ENCODE results near the gene DHX57.
A peak's percentile ranks its signal among the peaks of the same experiment; 100 is the strongest.

The DHX57 gene

DNA sequence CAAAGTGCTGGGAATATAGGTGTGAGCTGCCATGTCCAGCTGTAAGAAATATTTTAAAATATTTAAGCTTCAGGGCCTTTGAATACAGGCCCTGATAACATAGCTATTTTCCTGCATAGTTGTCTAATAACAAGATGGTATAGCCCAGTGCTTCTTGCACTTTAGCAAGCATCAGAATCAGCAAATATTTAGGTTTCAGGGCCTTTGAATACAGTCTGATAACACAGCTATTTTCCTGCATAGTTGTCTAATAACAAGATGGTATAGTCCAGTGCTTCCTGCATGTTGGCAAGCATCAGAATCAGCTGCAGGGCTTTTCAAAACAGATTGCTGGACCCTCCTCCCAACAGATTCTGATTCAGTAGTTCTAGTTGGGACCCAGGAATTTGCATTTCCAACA lies 92.1 kb downstream of the DHX57 start:
- Histone ChIP-seq H3K4me1 (ENCODE audit: low read length) (no peaks in the 10 kb centered on the region), H4K20me1 (ENCODE audit: insufficient read depth, low read length) (no peaks in the 10 kb centered on the region), H3K4me3 (ENCODE audit: low read length) (no peak overlapping the region), H3K36me3 (replicated peaks; ENCODE audit: insufficient read depth, low read length) (no peaks in the 10 kb centered on the region), H3K9me3 (replicated peaks; ENCODE audit: insufficient read depth, low read length) (no peaks in the 10 kb centered on the region), H3K79me2 (ENCODE audit: low read length) (peaks cover 7% of the 10 kb centered on the region), H3K9ac (ENCODE audit: low read length) (no peak overlapping the region), H3F3A (ENCODE audit: insufficient read depth, low read length) (no peaks in the 10 kb centered on the region; the same call in 1 of the 2 replicates), H3K4me2 (ENCODE audit: low read depth, low read length) (no peak overlapping the region), H3K9me2 (replicated peaks; ENCODE audit: insufficient read depth, low read length) (no peaks in the 10 kb centered on the region), H3K27me3 (replicated peaks; ENCODE audit: insufficient read depth, low read length) (no peaks in the 10 kb centered on the region), H3K27ac (ENCODE audit: low read length) (no peak overlapping the region), H2AFZ (ENCODE audit: low read length) (no peak overlapping the region)
- TF ChIP-seq, protein P1, sequence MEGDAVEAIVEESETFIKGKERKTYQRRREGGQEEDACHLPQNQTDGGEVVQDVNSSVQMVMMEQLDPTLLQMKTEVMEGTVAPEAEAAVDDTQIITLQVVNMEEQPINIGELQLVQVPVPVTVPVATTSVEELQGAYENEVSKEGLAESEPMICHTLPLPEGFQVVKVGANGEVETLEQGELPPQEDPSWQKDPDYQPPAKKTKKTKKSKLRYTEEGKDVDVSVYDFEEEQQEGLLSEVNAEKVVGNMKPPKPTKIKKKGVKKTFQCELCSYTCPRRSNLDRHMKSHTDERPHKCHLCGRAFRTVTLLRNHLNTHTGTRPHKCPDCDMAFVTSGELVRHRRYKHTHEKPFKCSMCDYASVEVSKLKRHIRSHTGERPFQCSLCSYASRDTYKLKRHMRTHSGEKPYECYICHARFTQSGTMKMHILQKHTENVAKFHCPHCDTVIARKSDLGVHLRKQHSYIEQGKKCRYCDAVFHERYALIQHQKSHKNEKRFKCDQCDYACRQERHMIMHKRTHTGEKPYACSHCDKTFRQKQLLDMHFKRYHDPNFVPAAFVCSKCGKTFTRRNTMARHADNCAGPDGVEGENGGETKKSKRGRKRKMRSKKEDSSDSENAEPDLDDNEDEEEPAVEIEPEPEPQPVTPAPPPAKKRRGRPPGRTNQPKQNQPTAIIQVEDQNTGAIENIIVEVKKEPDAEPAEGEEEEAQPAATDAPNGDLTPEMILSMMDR (IDR thresholded peaks at IDR 0.05; ENCODE audit: low read length), result no peak
- TF ChIP-seq EZH2 (optimal IDR thresholded peaks at IDR 0.05; ENCODE audit: low read depth, low read length) (no peak), EZH2phosphoT487 (IDR thresholded peaks at IDR 0.05; ENCODE audit: low read length) (no peak)
- DNase-seq, result no peak

DNA sequence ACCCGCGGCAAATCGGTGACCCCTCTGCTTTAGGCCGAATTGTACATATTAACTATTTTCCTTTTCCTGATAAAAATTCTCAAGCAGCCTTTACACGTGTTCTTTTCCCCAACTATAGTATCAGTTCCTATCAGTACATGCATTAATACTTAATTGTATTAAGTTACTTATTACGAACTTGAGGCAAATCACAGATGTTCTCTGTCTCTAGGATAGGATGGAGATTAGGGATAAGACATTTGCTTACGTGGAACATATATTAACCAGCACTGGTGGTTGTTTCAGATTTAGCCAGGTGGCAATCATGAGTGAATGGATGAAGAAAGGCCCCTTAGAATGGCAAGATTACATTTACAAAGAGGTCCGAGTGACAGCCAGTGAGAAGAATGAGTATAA lies 97.0 kb downstream of the DHX57 start:
- Histone ChIP-seq H3K9me2 (replicated peaks; ENCODE audit: insufficient read depth, low read length) (no peaks in the 10 kb centered on the region), H3K9me3 (replicated peaks; ENCODE audit: insufficient read depth, low read length) (no peaks in the 10 kb centered on the region), H3K36me3 (replicated peaks; ENCODE audit: insufficient read depth, low read length) (no peaks in the 10 kb centered on the region), H3F3A (ENCODE audit: insufficient read depth, low read length) (no peaks in the 10 kb centered on the region), H2AFZ (ENCODE audit: low read length) (peak overlapping the region; percentile 69), H4K20me1 (ENCODE audit: insufficient read depth, low read length) (no peaks in the 10 kb centered on the region), H3K4me3 (ENCODE audit: low read length) (peak overlapping the region; percentile 77), H3K27me3 (replicated peaks; ENCODE audit: insufficient read depth, low read length) (no peaks in the 10 kb centered on the region), H3K4me2 (ENCODE audit: low read depth, low read length) (peak overlapping the region; percentile 69), H3K79me2 (ENCODE audit: low read length) (peaks cover 13% of the 10 kb centered on the region), H3K9ac (ENCODE audit: low read length) (peak overlapping the region; percentile 67), H3K4me1 (ENCODE audit: low read length) (no peaks in the 10 kb centered on the region), H3K27ac (ENCODE audit: low read length) (no peak overlapping the region)
- TF ChIP-seq EZH2 (optimal IDR thresholded peaks at IDR 0.05; ENCODE audit: low read depth, low read length) (no peak), EZH2phosphoT487 (IDR thresholded peaks at IDR 0.05; ENCODE audit: low read length) (no peak)
- TF ChIP-seq, protein P1 (IDR thresholded peaks at IDR 0.05; ENCODE audit: low read length), result no peak
- no peak for DNase-seq

DNA sequence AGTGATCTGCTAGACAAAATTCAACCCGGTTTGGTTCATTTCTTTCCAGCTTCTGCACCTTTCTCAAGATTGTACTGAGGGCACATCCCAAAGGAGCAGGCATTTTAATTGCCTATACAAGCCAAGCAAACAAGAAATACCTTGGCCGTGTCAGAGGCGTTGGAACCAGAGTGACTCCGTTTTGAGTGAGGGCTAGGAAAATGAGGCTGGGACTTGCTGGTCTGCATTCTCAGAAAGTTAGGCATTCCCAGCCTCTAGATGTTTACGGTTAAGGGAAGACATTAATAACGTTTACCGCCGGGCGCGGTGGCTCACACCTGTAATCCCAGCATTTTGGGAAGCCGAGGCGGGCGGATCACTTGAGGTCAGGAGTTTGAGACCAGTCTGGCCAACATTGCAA lies 99.2 kb downstream of the DHX57 start:
- Histone ChIP-seq H3K27me3 (replicated peaks; ENCODE audit: insufficient read depth, low read length) (no peaks in the 10 kb centered on the region), H3K4me3 (ENCODE audit: low read length) (no peak overlapping the region), H3K9me2 (replicated peaks; ENCODE audit: insufficient read depth, low read length) (no peaks in the 10 kb centered on the region), H4K20me1 (ENCODE audit: insufficient read depth, low read length) (no peaks in the 10 kb centered on the region), H3K9me3 (replicated peaks; ENCODE audit: insufficient read depth, low read length) (no peaks in the 10 kb centered on the region), H3K36me3 (replicated peaks; ENCODE audit: insufficient read depth, low read length) (no peaks in the 10 kb centered on the region), H2AFZ (ENCODE audit: low read length) (no peak overlapping the region), H3K4me2 (ENCODE audit: low read depth, low read length) (no peak overlapping the region), H3F3A (ENCODE audit: insufficient read depth, low read length) (no peaks in the 10 kb centered on the region), H3K79me2 (ENCODE audit: low read length) (peaks cover 13% of the 10 kb centered on the region), H3K4me1 (ENCODE audit: low read length) (no peaks in the 10 kb centered on the region), H3K9ac (ENCODE audit: low read length) (no peak overlapping the region), H3K27ac (ENCODE audit: low read length) (no peak overlapping the region)
- no peak for DNase-seq
- TF ChIP-seq EZH2phosphoT487 (IDR thresholded peaks at IDR 0.05; ENCODE audit: low read length) (no peak), EZH2 (optimal IDR thresholded peaks at IDR 0.05; ENCODE audit: low read depth, low read length) (no peak)
- TF ChIP-seq, protein P1 (IDR thresholded peaks at IDR 0.05; ENCODE audit: low read length), result no peak

All from MM.1S (cell line).